NCI-H345 (cell line): ENCODE results near the gene MEOX1.
"Not testable (repeated sequence)": the region's sequence is repeated elsewhere in the genome, so short reads cannot be mapped to it uniquely, and the experiment has no call there.

Source experiments
- DNase-seq: peaks from one replicate; lab custom pipeline; 2025; lab: John Stamatoyannopoulos, UW

Gene MEOX1

GRCh38 chr17:43616852-43617251 lies 44.9 kb downstream of the MEOX1 start:
- no peak for DNase-seq

- no peak for DNase-seq
Observed at GRCh38 chr17:43616421-43616820, 45.3 kb downstream of the MEOX1 start.

- DNase-seq = no peak
Observed at GRCh38 chr17:43616029-43616351, 45.7 kb downstream of the MEOX1 start.

GRCh38 chr17:43615330-43616028 lies 46.2 kb downstream of the MEOX1 start:
- no peak for DNase-seq

- DNase-seq = no peak
Observed at GRCh38 chr17:43614561-43614960, 47.2 kb downstream of the MEOX1 start.

GRCh38 chr17:43613917-43614316 lies 47.8 kb downstream of the MEOX1 start:
- DNase-seq = no peak

GRCh38 chr17:43612515-43612914 lies 49.2 kb downstream of the MEOX1 start:
- DNase-seq = no peak

GRCh38 chr17:43611230-43611969 lies 50.3 kb downstream of the MEOX1 start:
- DNase-seq = no peak

- DNase-seq = no peak
Observed at GRCh38 chr17:43609613-43610385, 51.9 kb downstream of the MEOX1 start.

- DNase-seq = no peak
Observed at GRCh38 chr17:43608313-43608712, 53.4 kb downstream of the MEOX1 start.

GRCh38 chr17:43604549-43604948 lies 57.2 kb downstream of the MEOX1 start:
- no peak for DNase-seq

GRCh38 chr17:43603321-43603720 lies 58.4 kb downstream of the MEOX1 start:
- no peak for DNase-seq

GRCh38 chr17:43602556-43602955 lies 59.2 kb downstream of the MEOX1 start:
- DNase-seq = not testable (repeated sequence)

GRCh38 chr17:43601280-43602039 lies 60.3 kb downstream of the MEOX1 start:
- DNase-seq = no peak

- DNase-seq = no peak
Observed at GRCh38 chr17:43599835-43600234, 61.9 kb downstream of the MEOX1 start.

- no peak for DNase-seq
Observed at GRCh38 chr17:43599046-43599395, 62.7 kb downstream of the MEOX1 start.

- DNase-seq = no peak
Observed at GRCh38 chr17:43598357-43599045, 63.2 kb downstream of the MEOX1 start.

- no peak for DNase-seq
Observed at GRCh38 chr17:43597624-43598356, 63.9 kb downstream of the MEOX1 start.

GRCh38 chr17:43595466-43595865 lies 66.3 kb downstream of the MEOX1 start:
- no peak for DNase-seq

GRCh38 chr17:43591779-43592562 lies 69.8 kb downstream of the MEOX1 start:
- DNase-seq = no peak
